SK-N-MC (cell line): ENCODE data around the gene RIMBP2.

Source experiments
- EZH2 ChIP-seq: fragments of 200-600 bp; sonication (generic); IDR thresholded peaks from one replicate; pipeline ENCODE4 v1.6.1; 2017; ENCODE audit warnings: antibody characterized with exemption
- FOXP2 ChIP-seq: optimal IDR thresholded peaks from 2 replicates; pipeline ENCODE3; 2011; ENCODE audit warnings: mild to moderate bottlenecking, moderate library complexity; ENCODE audit not compliant: insufficient read depth; ENCODE audit errors: extremely low read length, control extremely low read depth
- POLR2AphosphoS5 ChIP-seq: IDR thresholded peaks from 2 replicates; pipeline ENCODE4 v1.6.1; 2012; ENCODE audit warnings: mild to moderate bottlenecking, low read depth, low read length, borderline replicate concordance

DNA sequence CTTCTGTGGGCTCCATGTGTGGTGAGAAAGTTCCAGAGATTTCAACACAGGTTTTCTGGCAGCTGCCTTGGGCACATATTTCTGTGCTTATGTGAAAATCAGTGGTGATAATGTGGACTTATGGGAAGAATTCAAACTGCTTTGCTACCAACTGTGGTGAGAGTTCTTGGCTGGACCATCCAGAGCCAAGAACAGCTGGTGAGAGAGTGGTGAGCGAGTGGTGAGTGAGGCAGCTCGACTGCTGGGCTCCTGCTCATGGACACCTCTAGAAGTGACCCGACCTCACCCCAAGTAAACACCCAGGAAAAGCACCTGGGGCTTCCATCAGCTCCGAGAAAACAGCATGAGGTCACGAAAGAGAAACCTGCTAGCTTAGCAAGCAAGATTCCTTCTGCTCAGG is 272.0 kb downstream of the RIMBP2 start:
- TF ChIP-seq EZH2 (no peak), FOXP2 (no peak), POLR2AphosphoS5 (no peak)
